Glutamatergic neuron (in vitro differentiated cells): Measurements from ENCODE around the gene CRACR2B. TPM values are rescaled to one million over a fixed set of nuclear protein-coding genes. Genes with fewer than 3 reads are reported as not detected.

ENCODE experiments used
- DNase-seq: peaks from one replicate; pipeline ENCODE4 v3.0.0; 2022
- H3K27ac Mint-ChIP-seq: one replicate; pipeline ENCODE4 v1.8.0; 2020; ENCODE audit warnings: mild to moderate bottlenecking, mixed read lengths, inconsistent platforms; ENCODE audit not compliant: unreplicated experiment
- H3K27me3 Mint-ChIP-seq: one replicate; pipeline ENCODE4 v1.8.0; 2020; ENCODE audit warnings: mild to moderate bottlenecking, moderate library complexity, mixed read lengths, inconsistent platforms; ENCODE audit not compliant: unreplicated experiment
- H3K36me3 Mint-ChIP-seq: one replicate; pipeline ENCODE4 v1.8.0; 2020; ENCODE audit warnings: mild to moderate bottlenecking, mixed read lengths, inconsistent platforms; ENCODE audit not compliant: unreplicated experiment
- H3K4me1 Mint-ChIP-seq: one replicate; pipeline ENCODE4 v1.8.0; 2020; ENCODE audit warnings: mild to moderate bottlenecking, low read depth, mixed read lengths, inconsistent platforms; ENCODE audit not compliant: unreplicated experiment
- H3K4me3 Mint-ChIP-seq: one replicate; pipeline ENCODE4 v1.8.0; 2020; ENCODE audit warnings: mild to moderate bottlenecking, mixed read lengths, inconsistent platforms; ENCODE audit not compliant: unreplicated experiment
- H3K9me3 Mint-ChIP-seq: one replicate; pipeline ENCODE4 v1.8.0; 2020; ENCODE audit warnings: mild to moderate bottlenecking, moderate library complexity, mixed read lengths, inconsistent platforms; ENCODE audit not compliant: unreplicated experiment
- CTCF ChIP-seq: fragments of 200-600 bp; sonication (generic); IDR thresholded peaks from one replicate; pipeline ENCODE4 v1.5.0; 2021; ENCODE audit not compliant: partially characterized antibody, unreplicated experiment
- total RNA-seq: library from RNA; stranded (reverse); fragmentation: NEBNext Ultra II Directional; extraction: Animal tissue kit (Norgen Biotek cat#: 25700); gene quantifications from one replicate; pipeline ENCODE4 v1.2.1, GENCODE V29; 2021; ENCODE audit not compliant: unreplicated experiment

Gene CRACR2B
- total RNA-seq, 1 donor from 2014 or later = 19.7 TPM

- peak; percentile 14 for DNase-seq
- Mint-ChIP-seq H3K36me3 (no peaks in the 10 kb centered on the region), H3K9me3 (peaks cover 6% of the 10 kb centered on the region), H3K27me3 (peaks cover 4% of the 10 kb centered on the region), H3K27ac (no peak overlapping the region), H3K4me1 (peaks cover 4% of the 10 kb centered on the region), H3K4me3 (no peak overlapping the region)
- TF ChIP-seq CTCF = no peak
These were observed 27.9 kb upstream of the CRACR2B start for GRCh38 chr11:799641-800316.

- no peak overlapping the region for H3K4me3 Mint-ChIP-seq
- peak; percentile 13 for DNase-seq
- H3K9me3 Mint-ChIP-seq = peaks cover 7% of the 10 kb centered on the region
- H3K4me1 Mint-ChIP-seq = peaks cover 4% of the 10 kb centered on the region
- H3K36me3 Mint-ChIP-seq = no peaks in the 10 kb centered on the region
- no peak overlapping the region for H3K27ac Mint-ChIP-seq
- no peak for TF ChIP-seq CTCF
- H3K27me3 Mint-ChIP-seq = peaks cover 5% of the 10 kb centered on the region
These were observed 27.2 kb upstream of the CRACR2B start for GRCh38 chr11:800473-800872.

GRCh38 chr11:801097-801780, 26.5 kb upstream of the CRACR2B start:
- Mint-ChIP-seq H3K9me3 (peaks cover 10% of the 10 kb centered on the region), H3K27ac (no peak overlapping the region), H3K36me3 (no peaks in the 10 kb centered on the region), H3K27me3 (peaks cover 8% of the 10 kb centered on the region), H3K4me1 (peaks cover 5% of the 10 kb centered on the region), H3K4me3 (no peak overlapping the region)
- TF ChIP-seq CTCF = no peak
- peak; percentile 10 for DNase-seq

GRCh38 chr11:802018-802617, 25.6 kb upstream of the CRACR2B start:
- H3K27ac Mint-ChIP-seq = no peak overlapping the region
- no peak overlapping the region for H3K4me3 Mint-ChIP-seq
- peaks cover 6% of the 10 kb centered on the region for H3K27me3 Mint-ChIP-seq
- DNase-seq = peak; percentile 25
- H3K9me3 Mint-ChIP-seq = peaks cover 9% of the 10 kb centered on the region
- H3K4me1 Mint-ChIP-seq = peaks cover 4% of the 10 kb centered on the region
- no peaks in the 10 kb centered on the region for H3K36me3 Mint-ChIP-seq
- TF ChIP-seq CTCF = no peak
